Transverse colon (tissue), 4 donors: ENCODE data around the gene OTOGL. TPM values are rescaled to one million over a fixed set of nuclear protein-coding genes. Genes with fewer than 3 reads are reported as not detected.

Source experiments
- DNase-seq: peaks from one replicate; pipeline ENCODE4 v3.0.0-alpha.2; 2019
- H3K27ac ChIP-seq, 4 donors: fragments of 200-600 bp; sonication (generic); 2 replicates each; pipeline ENCODE4 v1.5.1; 2016 to 2018; ENCODE audit warnings: inconsistent platforms in 4 of 4
- H3K27me3 ChIP-seq: fragments of 200-600 bp; sonication (generic); 2 replicates; pipeline ENCODE4 v1.5.1; 2017; ENCODE audit warnings: inconsistent platforms
- H3K36me3 ChIP-seq, 4 donors: fragments of 200-600 bp; sonication (generic); 2 replicates each; pipeline ENCODE4 v1.5.1; 2017 to 2019; ENCODE audit warnings: inconsistent platforms in 4 of 4
- H3K4me1 ChIP-seq, 4 donors: fragments of 200-600 bp; sonication (generic); 2 replicates each; pipeline ENCODE4 v1.5.1; 2017 to 2020; ENCODE audit warnings: inconsistent platforms in 4 of 4
- H3K4me3 ChIP-seq, 4 donors: fragments of 200-600 bp; sonication (generic); 1 replicate in 1 of 4; 2 replicates in 3 of 4; pipeline versions ENCODE4 v1.5.1 to v1.6.1; 2017 to 2019; ENCODE audit warnings: inconsistent platforms in 4 of 4
- H3K9me3 ChIP-seq, 2 donors: fragments of 200-600 bp; sonication (generic); 2 replicates each; pipeline ENCODE4 v1.5.1; 2017 to 2019; ENCODE audit warnings: inconsistent platforms in 2 of 2
- CTCF ChIP-seq, 5 experiments: fragments of 200-600 bp in 3 of 5; fragments of 450-650 bp in 2 of 5; sonication (generic) in 3 of 5; IDR thresholded peaks; 1 replicate in 2 of 5; 2 replicates in 3 of 5; pipeline ENCODE4 v1.5.1; 2016 to 2017; ENCODE audit warnings: antibody characterized with exemption in 5 of 5, inconsistent platforms in 3 of 5, mild to moderate bottlenecking in 2 of 5, moderate library complexity in 1 of 5
- EP300 ChIP-seq: sonication (generic); formaldehyde crosslinking; IDR thresholded peaks from one replicate; pipeline ENCODE4 v1.6.1; 2017; ENCODE audit warnings: antibody characterized with exemption, low read depth
- POLR2A ChIP-seq: fragments of 450-650 bp; IDR thresholded peaks from one replicate; pipeline ENCODE4 v1.6.1; 2016; ENCODE audit warnings: antibody characterized with exemption, mild to moderate bottlenecking, moderate library complexity
- POLR2AphosphoS5 ChIP-seq, 3 donors: sonication (generic); formaldehyde crosslinking; IDR thresholded peaks; one replicate each; pipeline ENCODE4 v1.6.1; 2016; ENCODE audit warnings: antibody characterized with exemption in 3 of 3
- WGBS, 2 donors: methylation state at CpG; one replicate each; pipeline ENCODE4 v1.1.5; 2018; ENCODE audit warnings: low coverage in 1 of 2; 5-methylcytosine and 5-hydroxymethylcytosine counted together
- in situ Hi-C, 4 donors: fragments of 200-750 bp; cut with MboI; loops; one replicate each; pipeline versions ENCODE4 v1.15.0 to v1.15.1; 2017; ENCODE audit warnings: low sequenced_read_pairs in 3 of 4, low pct_ligation_motif_present in 1 of 4, low pct_unique_long_range_greater_than_20kb in 1 of 4
- intact Hi-C: fragments of 100-400 bp; cut with DNase I; formaldehyde crosslinking; loops from one replicate; pipeline ENCODE4 v1.15.1; 2023; ENCODE audit warnings: low total_unique reads
- total RNA-seq, 4 donors: library from RNA; depleted of rRNA; stranded (reverse); fragments of >200 nt; gene quantifications; one replicate each; pipeline ENCODE4 v1.1.0, GENCODE V29; 2016

OTOGL gene
- total RNA-seq, 4 donors from 2014 or later: 0.32 to 0.60 (median 0.41) TPM; not detected in 1

GRCh38 chr12:80056845-80057244 is 42.5 kb upstream of the OTOGL start:
- H3K4me3 ChIP-seq: no peak overlapping the region
- no peak for DNase-seq

GRCh38 chr12:80058586-80058985 is 40.8 kb upstream of the OTOGL start:
- H3K27me3 ChIP-seq: no peaks in the 10 kb centered on the region
- no peak overlapping the region for H3K27ac ChIP-seq
- in situ Hi-C loops: no loop called here
- DNase-seq: no peak
- H3K9me3 ChIP-seq: no peaks in the 10 kb centered on the region
- TF ChIP-seq EP300 (no peak), POLR2AphosphoS5 (IDR thresholded peaks at IDR 0.05) (no peak), CTCF (IDR thresholded peaks at IDR 0.05) (no peak), POLR2A (no peak)
- 62 to 73% methylated on average over 1 to 2 of the region's 2 CpGs for WGBS, 2 donors
- H3K36me3 ChIP-seq: no peaks in the 10 kb centered on the region
- intact Hi-C loops: loop anchor here (10.0 kb wide), 1 partner anchor 124 kb away; the partner anchor contains the start of gene PPP1R12A
- peaks cover 0 to 2% (median 0%) of the 10 kb centered on the region in 4 donors for H3K4me1 ChIP-seq
- H3K4me3 ChIP-seq: no peak overlapping the region

More at GRCh38 chr12:80056845-80057244, 42.5 kb upstream of the OTOGL start:
- Histone ChIP-seq H3K27me3 (no peaks in the 10 kb centered on the region), H3K27ac (no peak overlapping the region), H3K4me1 (peaks cover 0 to 15% (median 7%) of the 10 kb centered on the region in 4 donors), H3K9me3 (no peaks in the 10 kb centered on the region), H3K36me3 (no peaks in the 10 kb centered on the region)
- intact Hi-C loops: loop anchor here (10.0 kb wide), 1 partner anchor 122 kb away; the partner anchor contains the start of gene PPP1R12A
- TF ChIP-seq POLR2A (no peak), CTCF (IDR thresholded peaks at IDR 0.05) (no peak), POLR2AphosphoS5 (IDR thresholded peaks at IDR 0.05) (no peak), EP300 (no peak)
- in situ Hi-C loops: no loop called here

- Histone ChIP-seq H3K4me3 (no peak overlapping the region), H3K9me3 (no peaks in the 10 kb centered on the region), H3K36me3 (no peaks in the 10 kb centered on the region), H3K27me3 (no peaks in the 10 kb centered on the region), H3K27ac (no peak overlapping the region), H3K4me1 (no peaks in the 10 kb centered on the region)
- intact Hi-C loops: loop anchor here (10.0 kb wide), 1 partner anchor 124 kb away; the partner anchor contains the start of gene PPP1R12A
- WGBS, 2 donors: 70 to 80% methylated on average over 1 of the region's 1 CpG
- DNase-seq: no peak
- TF ChIP-seq POLR2AphosphoS5 (IDR thresholded peaks at IDR 0.05) (no peak), EP300 (no peak), CTCF (IDR thresholded peaks at IDR 0.05) (no peak), POLR2A (no peak)
- in situ Hi-C loops: no loop called here
Observed at GRCh38 chr12:80059102-80059501, 40.2 kb upstream of the OTOGL start.

GRCh38 chr12:80059875-80060274 is 39.5 kb upstream of the OTOGL start:
- intact Hi-C loops (loop anchor here (10.0 kb wide), 1 partner anchor 125 kb away; the partner anchor contains the start of gene PPP1R12A), in situ Hi-C loops (no loop called here)
- TF ChIP-seq POLR2AphosphoS5 (IDR thresholded peaks at IDR 0.05) (no peak), EP300 (no peak), POLR2A (no peak), CTCF (IDR thresholded peaks at IDR 0.05) (no peak)
- Histone ChIP-seq H3K27me3 (no peaks in the 10 kb centered on the region), H3K36me3 (no peaks in the 10 kb centered on the region), H3K4me1 (no peaks in the 10 kb centered on the region), H3K9me3 (no peaks in the 10 kb centered on the region), H3K4me3 (no peak overlapping the region), H3K27ac (no peak overlapping the region)
- 43 to 70% methylated on average over 2 of the region's 2 CpGs for WGBS, 2 donors
- DNase-seq: no peak
